ENCODE measurements around the gene P4HA1. TPM values are rescaled to one million over a fixed set of nuclear protein-coding genes. Genes with fewer than 3 reads are reported as not detected.

P4HA1 gene
- total and polyA plus RNA-seq, 7 experiments from 2014 or later, result 10.5 to 74.7 (median 14.7) TPM

DNA sequence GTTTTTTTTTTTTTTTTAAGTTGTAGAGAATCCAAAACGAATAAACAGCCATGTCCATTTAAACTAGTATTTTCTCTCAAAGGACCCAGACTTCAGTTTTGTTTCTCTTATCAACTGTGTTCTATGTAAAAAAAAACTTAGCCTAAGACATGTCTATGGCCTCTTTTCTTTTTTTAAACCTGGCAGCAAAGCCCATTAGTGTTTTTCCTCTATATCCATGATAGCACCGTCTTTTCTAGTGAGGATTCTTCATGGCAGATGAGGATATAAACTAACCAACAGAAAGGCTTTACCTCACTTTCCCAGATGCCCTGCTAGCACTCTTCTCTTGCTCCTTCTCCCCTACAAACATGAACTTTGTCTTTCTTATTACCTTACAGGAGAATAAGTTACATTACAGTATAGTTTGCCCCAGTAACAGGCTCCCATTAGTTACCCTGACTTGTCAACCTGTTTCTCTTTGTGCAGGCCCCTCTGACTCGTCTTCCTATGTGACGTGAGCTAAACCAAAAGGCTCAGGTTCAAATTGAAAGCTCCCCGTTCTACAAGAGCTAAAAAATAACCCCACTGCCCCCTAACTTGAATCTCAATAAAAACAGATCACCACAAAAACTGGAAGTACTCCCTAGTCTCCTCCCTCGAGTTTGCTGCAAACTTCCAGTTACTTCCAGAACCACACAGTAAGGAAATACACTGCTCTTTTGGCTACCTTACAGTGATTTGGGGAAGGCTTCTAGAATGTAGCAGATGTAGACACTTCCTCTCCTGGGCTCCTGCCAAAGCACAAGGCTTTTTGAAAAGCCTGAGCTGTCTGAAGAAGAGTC lies 20.1 kb downstream of the P4HA1 start:
- Mint-ChIP-seq H3K9me3 (no peaks in the 10 kb centered on the region), H3K27ac (peak overlapping the region in 5 of 9 donors; percentile 11 to 91 (median 55)), H3K27me3 (no peaks in the 10 kb centered on the region), H3K4me1 (peaks cover 5 to 33% (median 8%) of the 10 kb centered on the region in 7 donors), H3K4me3 (peak overlapping the region in 1 of 10 donors; percentile 55), H3K36me3 (peaks cover 3 to 20% (median 15%) of the 10 kb centered on the region in 5 donors)
- ATAC-seq, result no peak
- Histone ChIP-seq H3K9me3 (ENCODE audit: control insufficient read depth in 2 of 3, low read length in 3 of 3) (no peaks in the 10 kb centered on the region), H3K27me3 (ENCODE audit: control insufficient read depth in 2 of 2, insufficient read depth in 2 of 2, low read length in 2 of 2) (no peaks in the 10 kb centered on the region), H3K27ac (ENCODE audit: low read depth, low read length) (no peak overlapping the region), H3K36me3 (ENCODE audit: control insufficient read depth in 2 of 3, insufficient read depth in 3 of 3, low read length in 3 of 3) (peaks cover 0 to 4% (median 0%) of the 10 kb centered on the region in 3 experiments), H3K4me3 (ENCODE audit: low read length) (no peak overlapping the region), H3K4me1 (ENCODE audit: control insufficient read depth in 2 of 2, insufficient read depth in 2 of 2, low read length in 2 of 2) (no peaks in the 10 kb centered on the region)
- intact Hi-C loops (cut with micrococcal nuclease), result loop anchor here in 1 of 2 donors (2.0 kb wide), 1 partner anchor 18 kb away; no protein-coding TSS in a partner anchor
- no peak for DNase-seq
- ChIA-PET CTCF (interaction anchor here (0.7 kb wide), 1 partner anchor 674 kb away, joined by 3 read pairs; no protein-coding TSS in a partner anchor), POLR2A (no interaction called here)

DNA sequence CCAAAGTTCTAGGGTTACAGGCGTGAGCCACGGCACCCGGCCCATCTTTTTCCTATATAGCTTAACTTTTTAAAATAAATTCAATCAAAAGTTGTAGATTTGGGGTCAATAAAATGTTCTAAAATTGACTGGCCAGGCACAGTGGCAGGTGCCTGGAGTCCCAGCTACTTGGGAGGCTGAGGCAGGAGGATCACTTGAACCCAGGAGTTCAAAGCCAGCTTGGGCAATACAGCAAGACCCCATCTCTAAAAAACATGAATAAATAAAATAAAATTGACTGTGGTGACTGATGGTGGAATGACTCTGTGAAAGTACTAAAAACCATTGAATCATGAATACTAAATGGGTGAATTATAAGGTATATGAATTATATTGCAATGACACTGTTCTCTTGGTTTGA lies 20.8 kb downstream of the P4HA1 start:
- H3K27me3 ChIP-seq (ENCODE audit: control insufficient read depth in 2 of 2, insufficient read depth in 2 of 2, low read length in 2 of 2), result no peaks in the 10 kb centered on the region
- H3K9me3 ChIP-seq (ENCODE audit: control insufficient read depth in 2 of 3, low read length in 3 of 3), result no peaks in the 10 kb centered on the region
- intact Hi-C loops (cut with micrococcal nuclease), result loop anchor here in 1 of 2 donors (2.0 kb wide), 1 partner anchor 19 kb away; no protein-coding TSS in a partner anchor
- no peaks in the 10 kb centered on the region for H3K9me3 Mint-ChIP-seq
- H3K4me3 ChIP-seq (ENCODE audit: low read length), result no peak overlapping the region
- no peak overlapping the region for H3K4me3 Mint-ChIP-seq
- H3K4me1 ChIP-seq (ENCODE audit: control insufficient read depth in 2 of 2, insufficient read depth in 2 of 2, low read length in 2 of 2), result no peaks in the 10 kb centered on the region
- ATAC-seq (no peak), DNase-seq (no peak)
- H3K27ac ChIP-seq (ENCODE audit: low read depth, low read length), result no peak overlapping the region
- no peaks in the 10 kb centered on the region for H3K27me3 Mint-ChIP-seq
- no peak overlapping the region for H3K27ac Mint-ChIP-seq
- H3K4me1 Mint-ChIP-seq, result peaks cover 3 to 29% (median 8%) of the 10 kb centered on the region in 7 donors
- peaks cover 3 to 25% (median 15%) of the 10 kb centered on the region in 5 donors for H3K36me3 Mint-ChIP-seq
- ChIA-PET CTCF (interaction anchor here (0.7 kb wide), 1 partner anchor 673 kb away, joined by 3 read pairs; no protein-coding TSS in a partner anchor), POLR2A (no interaction called here)
- peaks cover 0 to 6% (median 0%) of the 10 kb centered on the region in 3 experiments for H3K36me3 ChIP-seq (ENCODE audit: control insufficient read depth in 2 of 3, insufficient read depth in 3 of 3, low read length in 3 of 3)

DNA sequence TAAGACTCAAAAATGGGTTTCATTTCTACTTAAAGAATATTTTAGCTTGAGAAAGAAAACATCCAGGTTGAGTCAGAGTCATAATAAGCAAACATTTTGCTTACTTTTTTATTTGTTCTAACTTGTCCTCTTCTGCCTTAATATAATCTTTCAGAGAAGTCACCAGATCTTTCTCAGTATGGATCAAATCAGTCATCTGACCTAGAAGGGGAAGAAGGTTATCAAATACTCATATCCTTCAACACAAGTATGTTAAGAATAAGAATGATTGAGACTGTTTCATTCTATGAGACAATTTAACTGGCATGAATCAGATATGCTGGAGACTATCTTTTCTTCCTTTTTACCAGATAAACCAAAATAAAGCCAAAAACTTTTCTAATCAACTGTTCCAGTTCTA lies 23.0 kb downstream of the P4HA1 start:
- DNase-seq (no peak), ATAC-seq (no peak)
- H3K9me3 ChIP-seq (ENCODE audit: control insufficient read depth in 2 of 3, low read length in 3 of 3), result no peaks in the 10 kb centered on the region
- intact Hi-C loops (cut with micrococcal nuclease), result no loop called here
- H3K36me3 ChIP-seq (ENCODE audit: control insufficient read depth in 2 of 3, insufficient read depth in 3 of 3, low read length in 3 of 3), result peaks cover 0 to 6% (median 4%) of the 10 kb centered on the region in 3 experiments
- H3K4me3 ChIP-seq (ENCODE audit: low read length), result no peak overlapping the region
- Mint-ChIP-seq H3K4me3 (no peak overlapping the region), H3K27ac (peak overlapping the region in 1 of 9 donors; percentile 70), H3K9me3 (no peaks in the 10 kb centered on the region), H3K36me3 (peaks cover 3 to 31% (median 20%) of the 10 kb centered on the region in 5 donors), H3K4me1 (peaks cover 0 to 20% (median 8%) of the 10 kb centered on the region in 7 donors), H3K27me3 (no peaks in the 10 kb centered on the region)
- ChIA-PET CTCF (no interaction called here), POLR2A (no interaction called here)
- H3K4me1 ChIP-seq (ENCODE audit: control insufficient read depth in 2 of 2, insufficient read depth in 2 of 2, low read length in 2 of 2), result no peaks in the 10 kb centered on the region
- H3K27me3 ChIP-seq (ENCODE audit: control insufficient read depth in 2 of 2, insufficient read depth in 2 of 2, low read length in 2 of 2), result no peaks in the 10 kb centered on the region
- no peak overlapping the region for H3K27ac ChIP-seq (ENCODE audit: low read depth, low read length)

DNA sequence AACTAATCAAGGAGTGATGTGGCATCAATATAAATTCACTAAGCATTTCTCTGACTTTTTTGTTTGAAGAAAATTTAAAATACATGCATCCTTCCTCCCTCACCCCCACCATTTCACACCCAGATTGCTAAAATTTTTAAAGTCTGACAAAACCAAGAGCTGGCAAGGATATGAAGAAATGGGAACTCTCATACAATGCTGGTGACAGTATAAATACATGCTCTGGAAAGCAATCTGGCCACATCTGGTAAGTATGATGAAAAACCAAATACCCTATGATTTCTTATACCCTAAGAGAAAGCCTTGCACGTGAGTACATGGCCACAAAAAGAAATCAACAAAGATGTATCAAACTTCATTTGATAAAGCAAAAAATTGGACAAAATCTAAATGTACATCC lies 31.2 kb downstream of the P4HA1 start:
- CTCF ChIA-PET, result no interaction called here
- intact Hi-C loops (cut with micrococcal nuclease), result no loop called here
- H3K27ac Mint-ChIP-seq, result peak overlapping the region in 1 of 9 donors; percentile 59
- Histone ChIP-seq H3K27ac (ENCODE audit: low read depth, low read length) (no peak overlapping the region), H3K4me3 (ENCODE audit: low read length) (no peak overlapping the region), H3K27me3 (ENCODE audit: control insufficient read depth in 2 of 2, insufficient read depth in 2 of 2, low read length in 2 of 2) (no peaks in the 10 kb centered on the region), H3K36me3 (ENCODE audit: control insufficient read depth in 2 of 3, insufficient read depth in 3 of 3, low read length in 3 of 3) (peaks cover 0 to 16% (median 0%) of the 10 kb centered on the region in 3 experiments), H3K9me3 (ENCODE audit: control insufficient read depth in 2 of 3, low read length in 3 of 3) (no peaks in the 10 kb centered on the region), H3K4me1 (ENCODE audit: control insufficient read depth in 2 of 2, insufficient read depth in 2 of 2, low read length in 2 of 2) (peaks cover 0 to under 1% of the 10 kb centered on the region in 2 donors)
- no peaks in the 10 kb centered on the region for H3K9me3 Mint-ChIP-seq
- peaks cover 3 to 10% (median 7%) of the 10 kb centered on the region in 7 donors for H3K4me1 Mint-ChIP-seq
- no peak overlapping the region for H3K4me3 Mint-ChIP-seq
- POLR2A ChIA-PET, result no interaction called here
- ATAC-seq (no peak), DNase-seq (no peak)
- H3K36me3 Mint-ChIP-seq, result peaks cover 6 to 32% (median 12%) of the 10 kb centered on the region in 5 donors
- H3K27me3 Mint-ChIP-seq, result no peaks in the 10 kb centered on the region

DNA sequence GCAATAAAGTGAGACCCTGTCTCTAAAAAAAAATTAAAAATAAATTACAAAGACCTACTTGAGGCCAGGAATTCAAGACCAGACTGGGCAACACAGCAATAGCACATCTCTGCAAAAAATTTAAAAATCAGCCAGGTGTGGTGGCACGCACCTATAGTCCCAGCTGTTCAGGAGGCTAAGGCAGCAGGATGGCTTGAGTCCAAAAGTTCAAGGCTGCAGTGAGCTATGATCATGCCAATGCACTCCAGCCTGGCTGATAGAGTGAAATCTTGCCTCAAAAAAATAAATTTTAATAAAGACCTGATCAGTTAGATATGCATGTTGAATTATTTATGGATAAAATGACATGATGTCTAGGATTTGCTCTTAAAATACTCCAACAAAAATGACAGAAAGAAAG lies 34.9 kb downstream of the P4HA1 start:
- Histone ChIP-seq H3K27me3 (ENCODE audit: control insufficient read depth in 2 of 2, insufficient read depth in 2 of 2, low read length in 2 of 2) (no peaks in the 10 kb centered on the region), H3K9me3 (ENCODE audit: control insufficient read depth in 2 of 3, low read length in 3 of 3) (no peaks in the 10 kb centered on the region), H3K27ac (ENCODE audit: low read depth, low read length) (no peak overlapping the region), H3K4me1 (ENCODE audit: control insufficient read depth in 2 of 2, insufficient read depth in 2 of 2, low read length in 2 of 2) (peaks cover 0 to 3% of the 10 kb centered on the region in 2 donors), H3K36me3 (ENCODE audit: control insufficient read depth in 2 of 3, insufficient read depth in 3 of 3, low read length in 3 of 3) (no peaks in the 10 kb centered on the region), H3K4me3 (ENCODE audit: low read length) (no peak overlapping the region)
- Mint-ChIP-seq H3K4me3 (no peak overlapping the region), H3K4me1 (peaks cover 4 to 19% (median 10%) of the 10 kb centered on the region in 7 donors), H3K36me3 (peaks cover 0 to 27% (median 14%) of the 10 kb centered on the region in 5 donors), H3K27ac (no peak overlapping the region), H3K9me3 (no peaks in the 10 kb centered on the region), H3K27me3 (no peaks in the 10 kb centered on the region)
- POLR2A ChIA-PET, result interaction anchor here (1.1 kb wide), 1 partner anchor 97 kb away, joined by 4 read pairs; no protein-coding TSS in a partner anchor
- DNase-seq, result no peak
- CTCF ChIA-PET, result interaction anchor here (0.8 kb wide), 1 partner anchor 24 kb away, joined by 4 read pairs; no protein-coding TSS in a partner anchor
- ATAC-seq, result no peak
- intact Hi-C loops (cut with micrococcal nuclease), result loop anchor here (1.0 kb wide), 1 partner anchor 697 kb away; no protein-coding TSS in a partner anchor

DNA sequence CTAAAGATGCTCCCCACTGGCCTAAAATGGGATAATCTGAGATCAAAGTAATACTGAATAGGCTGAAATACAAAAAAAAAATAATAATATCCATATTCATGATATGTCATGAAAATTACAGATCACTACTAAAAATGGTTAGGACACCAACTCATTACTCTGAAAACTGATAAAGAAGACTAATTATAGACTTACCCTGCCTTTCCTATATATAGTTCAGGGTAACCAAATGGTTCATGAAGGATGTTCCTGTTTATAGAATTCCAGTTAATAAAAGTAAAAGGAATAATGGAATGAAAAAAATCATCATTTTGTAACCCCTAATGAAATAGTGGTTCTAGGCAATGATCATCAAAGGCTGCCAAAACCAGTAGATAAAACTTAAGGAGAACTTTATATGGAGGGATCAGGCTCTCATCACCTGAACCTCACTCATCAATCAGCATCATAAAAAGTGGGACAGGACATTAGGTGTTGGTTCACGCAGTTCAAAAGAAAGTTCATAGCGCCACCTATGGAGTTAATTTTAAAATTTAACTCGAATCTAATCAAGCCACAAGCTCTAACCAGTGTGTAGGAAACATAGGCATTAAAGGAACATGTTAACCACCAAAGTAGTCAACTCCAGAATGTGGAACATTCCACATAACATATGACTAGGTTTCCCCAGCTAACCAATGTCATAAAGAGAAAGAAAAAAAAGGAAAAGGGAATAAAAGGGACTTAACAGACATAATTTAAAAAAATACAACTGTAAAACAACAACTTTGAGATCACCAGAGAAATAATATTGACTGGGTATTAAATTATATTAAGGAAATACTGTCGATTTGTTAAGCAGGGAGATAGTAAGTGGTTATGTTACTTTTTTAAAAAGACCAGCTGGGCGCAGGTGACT lies 35.7 kb downstream of the P4HA1 start:
- H3K4me3 ChIP-seq (ENCODE audit: low read length), result no peak overlapping the region
- no peaks in the 10 kb centered on the region for H3K36me3 ChIP-seq (ENCODE audit: control insufficient read depth in 2 of 3, insufficient read depth in 3 of 3, low read length in 3 of 3)
- H3K9me3 ChIP-seq (ENCODE audit: control insufficient read depth in 2 of 3, low read length in 3 of 3), result no peaks in the 10 kb centered on the region
- H3K9me3 Mint-ChIP-seq, result no peaks in the 10 kb centered on the region
- peaks cover 0 to 27% (median 14%) of the 10 kb centered on the region in 5 donors for H3K36me3 Mint-ChIP-seq
- ChIA-PET CTCF (interaction anchor here (0.5 to 0.8 kb wide), 2 partner anchors 23 to 91 kb away, joined by 3 to 4 read pairs; no protein-coding TSS in a partner anchor), POLR2A (interaction anchor here (1.1 kb wide), 1 partner anchor 98 kb away, joined by 4 read pairs; no protein-coding TSS in a partner anchor)
- no peak overlapping the region for H3K27ac ChIP-seq (ENCODE audit: low read depth, low read length)
- no peak overlapping the region for H3K4me3 Mint-ChIP-seq
- H3K27me3 ChIP-seq (ENCODE audit: control insufficient read depth in 2 of 2, insufficient read depth in 2 of 2, low read length in 2 of 2), result no peaks in the 10 kb centered on the region
- intact Hi-C loops (cut with micrococcal nuclease), result loop anchor here (1.0 kb wide), 1 partner anchor 697 kb away; no protein-coding TSS in a partner anchor
- H3K27me3 Mint-ChIP-seq, result no peaks in the 10 kb centered on the region
- H3K27ac Mint-ChIP-seq, result peak overlapping the region in 1 of 9 donors; percentile 21
- DNase-seq (peak in 4 of 9 donors; percentile 4 to 37 (median 12)), ATAC-seq (peak; percentile 49)
- peaks cover 0 to 3% of the 10 kb centered on the region in 2 donors for H3K4me1 ChIP-seq (ENCODE audit: control insufficient read depth in 2 of 2, insufficient read depth in 2 of 2, low read length in 2 of 2)
- peaks cover 4 to 19% (median 10%) of the 10 kb centered on the region in 7 donors for H3K4me1 Mint-ChIP-seq

Measured in naive thymus-derived CD4-positive, alpha-beta T cell (primary cell).